GM10847 (cell line): ENCODE measurements around the gene STAC3.

ENCODE experiments used
- POLR2A ChIP-seq: IDR thresholded peaks from 2 replicates; pipeline ENCODE4 v1.6.1; 2011; ENCODE audit not compliant: insufficient read length; ENCODE audit errors: extremely low read depth

The STAC3 gene

GRCh38 chr12:57213763-57214397 lies 37.1 kb downstream of the STAC3 start:
- no peak for TF ChIP-seq POLR2A

GRCh38 chr12:57213058-57213715 lies 37.8 kb downstream of the STAC3 start:
- no peak for TF ChIP-seq POLR2A

- TF ChIP-seq POLR2A: no peak
These were observed 38.3 kb downstream of the STAC3 start for GRCh38 chr12:57212701-57213057.

DNA sequence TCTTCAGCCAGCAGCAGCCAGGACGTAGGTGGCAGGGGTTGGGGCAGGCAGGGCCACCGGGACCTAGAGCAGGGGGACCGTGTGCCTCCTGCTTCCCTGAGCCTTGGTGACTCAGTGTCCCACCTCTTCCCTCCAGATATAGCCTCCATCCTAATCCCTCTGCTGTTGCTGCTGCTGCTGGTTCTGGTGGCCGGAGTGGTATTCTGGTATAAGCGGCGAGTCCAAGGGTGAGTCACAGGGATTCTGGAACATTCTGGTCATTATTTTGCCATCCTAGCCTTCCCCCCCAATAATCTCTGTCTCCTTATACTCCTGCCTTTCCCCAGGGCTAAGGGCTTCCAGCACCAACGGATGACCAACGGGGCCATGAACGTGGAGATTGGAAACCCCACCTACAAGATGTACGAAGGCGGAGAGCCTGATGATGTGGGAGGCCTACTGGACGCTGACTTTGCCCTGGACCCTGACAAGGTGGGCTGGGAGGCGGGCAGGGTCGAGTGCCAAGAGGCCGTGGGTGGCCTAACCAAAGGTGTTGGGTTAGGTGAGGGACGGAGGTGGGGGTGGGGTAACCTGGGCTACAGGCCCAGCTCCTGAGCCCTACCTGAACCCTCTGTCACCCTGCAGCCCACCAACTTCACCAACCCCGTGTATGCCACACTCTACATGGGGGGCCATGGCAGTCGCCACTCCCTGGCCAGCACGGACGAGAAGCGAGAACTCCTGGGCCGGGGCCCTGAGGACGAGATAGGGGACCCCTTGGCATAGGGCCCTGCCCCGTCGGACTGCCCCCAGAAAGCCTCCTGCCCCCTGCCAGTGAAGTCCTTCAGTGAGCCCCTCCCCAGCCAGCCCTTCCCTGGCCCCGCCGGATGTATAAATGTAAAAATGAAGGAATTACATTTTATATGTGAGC lies 38.9 kb downstream of the STAC3 start:
- no peak for TF ChIP-seq POLR2A

DNA sequence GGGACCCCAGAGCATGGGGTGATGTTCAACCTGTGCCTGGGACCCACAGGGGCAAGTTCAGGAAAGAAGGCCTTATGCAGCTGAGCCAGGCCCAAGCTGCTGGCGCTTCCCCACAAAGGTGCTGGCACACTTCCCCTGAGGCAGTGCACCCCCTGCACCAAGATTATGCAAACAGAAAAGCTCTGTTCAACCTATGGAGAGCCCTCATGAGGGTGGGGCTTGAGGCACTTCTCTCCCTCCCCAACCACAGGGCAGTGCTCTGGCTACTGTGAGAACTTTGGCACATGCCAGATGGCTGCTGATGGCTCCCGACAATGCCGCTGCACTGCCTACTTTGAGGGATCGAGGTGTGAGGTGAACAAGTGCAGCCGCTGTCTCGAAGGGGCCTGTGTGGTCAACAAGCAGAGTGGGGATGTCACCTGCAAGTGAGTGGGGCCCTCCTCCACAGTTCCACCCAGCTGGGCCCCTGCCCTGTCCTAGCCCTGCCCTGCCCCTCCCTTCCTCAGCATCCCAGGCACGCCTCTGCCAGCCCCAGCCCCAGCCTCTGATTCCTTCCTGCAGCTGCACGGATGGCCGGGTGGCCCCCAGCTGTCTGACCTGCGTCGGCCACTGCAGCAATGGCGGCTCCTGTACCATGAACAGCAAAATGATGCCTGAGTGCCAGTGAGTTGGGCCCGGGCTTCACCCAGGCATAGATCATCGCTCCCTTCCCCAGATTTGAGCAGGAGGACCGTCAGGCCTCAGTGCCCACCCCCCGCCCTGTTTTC lies 39.9 kb downstream of the STAC3 start:
- TF ChIP-seq POLR2A: no peak

- TF ChIP-seq POLR2A: no peak
These were observed 40.5 kb downstream of the STAC3 start for GRCh38 chr12:57210461-57210860.

- TF ChIP-seq POLR2A: no peak
These were observed 41.1 kb downstream of the STAC3 start for GRCh38 chr12:57209916-57210315.

DNA sequence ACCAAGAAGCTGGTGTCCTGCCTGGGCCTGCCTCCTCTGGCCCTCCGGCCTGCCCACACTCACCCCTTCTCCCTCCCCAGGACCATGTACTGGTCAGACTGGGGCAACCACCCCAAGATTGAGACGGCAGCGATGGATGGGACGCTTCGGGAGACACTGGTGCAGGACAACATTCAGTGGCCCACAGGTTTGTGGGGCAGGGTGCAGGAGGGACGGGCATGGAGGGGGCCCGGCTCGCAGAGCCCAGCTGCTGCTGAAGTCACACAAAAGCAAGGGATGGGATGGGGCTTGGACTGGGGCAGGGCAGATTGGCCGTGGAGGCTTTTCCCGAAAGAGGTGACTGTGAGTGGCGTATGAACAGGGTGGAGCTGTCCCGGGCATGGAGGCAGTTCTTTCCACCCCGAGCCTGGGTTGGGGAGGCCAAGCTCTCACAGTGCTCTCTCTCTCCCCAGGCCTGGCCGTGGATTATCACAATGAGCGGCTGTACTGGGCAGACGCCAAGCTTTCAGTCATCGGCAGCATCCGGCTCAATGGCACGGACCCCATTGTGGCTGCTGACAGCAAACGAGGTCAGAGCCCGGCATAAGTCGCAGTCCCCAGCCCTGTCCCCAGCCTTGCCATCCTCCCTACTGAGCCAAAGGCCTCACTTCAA lies 42.2 kb downstream of the STAC3 start:
- no peak for TF ChIP-seq POLR2A

GRCh38 chr12:57207731-57208630 lies 43.0 kb downstream of the STAC3 start:
- TF ChIP-seq POLR2A: no peak

DNA sequence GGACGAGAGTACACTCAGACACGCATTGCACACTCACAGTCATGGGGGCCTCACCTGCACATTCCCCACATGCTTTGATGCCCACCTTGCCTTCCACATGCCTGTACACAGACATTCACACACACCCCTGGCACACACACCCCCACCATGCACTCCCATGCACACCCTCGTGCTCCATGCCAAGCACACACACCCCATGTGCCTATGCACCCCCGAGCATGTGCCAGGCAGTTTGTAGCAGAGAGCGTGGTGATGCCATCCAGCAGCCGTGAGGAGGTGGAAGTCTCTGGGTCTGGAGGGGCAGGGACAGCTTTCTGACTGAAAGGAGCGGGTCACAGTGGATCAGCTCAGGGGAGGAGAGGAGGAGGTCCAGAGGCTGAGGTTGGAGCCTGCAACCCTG lies 45.1 kb downstream of the STAC3 start:
- no peak for TF ChIP-seq POLR2A

DNA sequence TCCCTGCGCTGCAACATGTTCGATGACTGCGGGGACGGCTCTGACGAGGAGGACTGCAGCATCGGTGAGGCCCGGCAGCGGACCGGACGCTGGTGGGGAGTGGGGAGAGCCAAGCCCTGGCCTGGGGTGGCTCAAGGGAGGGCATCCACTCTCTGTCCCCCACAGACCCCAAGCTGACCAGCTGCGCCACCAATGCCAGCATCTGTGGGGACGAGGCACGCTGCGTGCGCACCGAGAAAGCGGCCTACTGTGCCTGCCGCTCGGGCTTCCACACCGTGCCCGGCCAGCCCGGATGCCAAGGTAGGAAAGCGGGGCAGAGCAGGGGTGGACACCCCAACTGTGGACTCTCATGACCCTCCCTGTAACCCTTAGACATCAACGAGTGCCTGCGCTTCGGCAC lies 45.8 kb downstream of the STAC3 start:
- TF ChIP-seq POLR2A: no peak

DNA sequence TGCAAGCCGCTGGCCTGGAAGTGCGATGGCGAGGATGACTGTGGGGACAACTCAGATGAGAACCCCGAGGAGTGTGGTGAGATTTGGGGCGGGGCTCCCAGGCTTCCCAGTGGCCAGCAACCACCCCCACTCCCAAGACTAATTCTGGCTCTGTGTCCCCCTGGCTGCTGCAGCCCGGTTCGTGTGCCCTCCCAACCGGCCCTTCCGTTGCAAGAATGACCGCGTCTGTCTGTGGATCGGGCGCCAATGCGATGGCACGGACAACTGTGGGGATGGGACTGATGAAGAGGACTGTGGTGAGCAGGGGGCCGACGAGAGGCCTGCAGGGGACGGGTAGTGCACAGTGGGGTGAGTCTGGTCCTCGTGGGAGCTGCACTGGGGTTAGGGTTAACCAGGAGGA lies 46.5 kb downstream of the STAC3 start:
- no peak for TF ChIP-seq POLR2A

DNA sequence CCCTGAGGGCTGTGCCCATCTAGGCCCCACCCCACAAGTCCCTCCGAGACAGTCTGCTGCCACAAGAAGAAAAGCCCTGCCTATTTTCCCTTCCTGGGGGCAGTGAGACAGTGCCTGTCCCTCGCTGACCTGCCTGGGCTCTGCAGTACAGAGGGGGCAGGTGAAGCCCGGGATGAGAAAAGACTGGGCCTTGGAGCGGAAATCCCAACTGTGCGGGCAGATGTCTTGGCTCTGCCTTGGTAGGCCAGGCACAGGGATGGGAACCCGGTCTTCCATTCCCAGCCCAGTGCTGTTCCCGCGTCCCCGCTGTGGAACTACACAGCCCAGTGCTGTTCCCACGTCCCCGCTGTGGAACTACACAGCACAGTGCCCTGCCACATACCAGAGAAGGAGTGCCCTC lies 47.2 kb downstream of the STAC3 start:
- TF ChIP-seq POLR2A: no peak

- no peak for TF ChIP-seq POLR2A
These were observed 47.8 kb downstream of the STAC3 start for GRCh38 chr12:57203201-57203600.
